Skeletal muscle tissue (tissue), 4 donors: ENCODE results near the gene RGS3. TPM values are rescaled to one million over a fixed set of nuclear protein-coding genes. Genes with fewer than 3 reads are reported as not detected.

Source experiments
- H3K27ac ChIP-seq: one replicate; pipeline ENCODE4 v1.7.0; 2013; ENCODE audit warnings: mild to moderate bottlenecking, low read depth, low read length, inconsistent platforms
- H3K27me3 ChIP-seq, 3 donors: one replicate each; pipeline ENCODE4 v1.7.0; 2013; ENCODE audit warnings: low read length in 3 of 3; ENCODE audit not compliant: control insufficient read depth in 3 of 3, insufficient read depth in 3 of 3
- H3K36me3 ChIP-seq, 3 donors: one replicate each; pipeline ENCODE4 v1.7.0; 2013; ENCODE audit warnings: low read length in 3 of 3; ENCODE audit not compliant: control insufficient read depth in 3 of 3, insufficient read depth in 3 of 3
- H3K4me1 ChIP-seq, 3 donors: one replicate each; pipeline ENCODE4 v1.7.0; 2013; ENCODE audit warnings: low read length in 3 of 3, mild to moderate bottlenecking in 3 of 3; ENCODE audit not compliant: control insufficient read depth in 3 of 3, insufficient read depth in 3 of 3
- H3K4me3 ChIP-seq, 3 donors: one replicate each; pipeline ENCODE4 v1.7.0; 2013; ENCODE audit warnings: low read length in 3 of 3
- H3K9ac ChIP-seq, 3 donors: one replicate each; pipeline ENCODE4 v1.7.0; 2013; ENCODE audit warnings: low read length in 3 of 3, mild to moderate bottlenecking in 3 of 3, moderate library complexity in 2 of 3, low read depth in 1 of 3
- H3K9me3 ChIP-seq, 3 donors: one replicate each; pipeline ENCODE4 v1.7.0; 2013; ENCODE audit warnings: low read length in 3 of 3; ENCODE audit not compliant: control insufficient read depth in 3 of 3
- total RNA-seq: library from RNA; depleted of rRNA; stranded (reverse); fragments of >200 nt; gene quantifications from one replicate; pipeline ENCODE4 v1.2.3, GENCODE V29; 2014
- donor health status: Osteomylitis.

Gene RGS3
- total RNA-seq, 1 donor from 2014 or later = 48.0 TPM

DNA sequence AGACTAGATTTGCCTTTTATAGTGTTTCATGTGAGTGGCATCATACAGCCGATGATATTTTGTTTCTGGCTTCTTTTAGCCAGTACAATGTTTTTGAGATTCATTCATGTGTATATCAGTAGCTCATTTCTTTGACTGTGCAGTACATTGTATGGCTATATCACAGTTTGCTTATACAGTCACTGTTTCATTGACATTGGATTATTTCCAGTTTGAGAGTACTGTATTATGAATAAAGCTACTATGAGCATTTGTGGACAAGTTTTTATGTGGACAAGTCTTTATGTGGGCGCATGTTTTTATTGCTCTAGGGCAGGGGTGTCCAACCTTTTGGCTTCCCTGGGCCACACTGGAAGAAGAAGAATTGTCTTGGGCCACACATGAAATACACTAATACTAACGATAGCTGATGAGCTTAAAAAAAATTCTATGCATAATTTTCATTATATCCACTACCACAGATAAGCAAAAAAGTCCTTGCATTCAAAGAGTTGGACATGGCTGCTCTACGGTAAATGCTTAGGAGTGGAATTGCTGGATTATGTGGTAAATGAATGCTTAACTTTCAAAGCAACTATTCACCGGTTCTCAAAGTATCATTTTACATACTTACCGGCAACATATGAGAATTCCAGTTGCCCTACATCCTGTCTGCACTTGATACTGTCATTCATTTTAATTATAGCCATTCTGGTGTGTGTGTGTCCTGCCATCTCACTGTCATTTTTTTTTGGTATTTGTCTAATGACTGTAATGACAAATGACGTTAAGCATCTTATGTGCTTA lies 177.8 kb downstream of the RGS3 start:
- Histone ChIP-seq H3K4me1 (peaks cover 0 to under 1% (median under 1%) of the 10 kb centered on the region in 3 donors), H3K4me3 (no peak overlapping the region)

DNA sequence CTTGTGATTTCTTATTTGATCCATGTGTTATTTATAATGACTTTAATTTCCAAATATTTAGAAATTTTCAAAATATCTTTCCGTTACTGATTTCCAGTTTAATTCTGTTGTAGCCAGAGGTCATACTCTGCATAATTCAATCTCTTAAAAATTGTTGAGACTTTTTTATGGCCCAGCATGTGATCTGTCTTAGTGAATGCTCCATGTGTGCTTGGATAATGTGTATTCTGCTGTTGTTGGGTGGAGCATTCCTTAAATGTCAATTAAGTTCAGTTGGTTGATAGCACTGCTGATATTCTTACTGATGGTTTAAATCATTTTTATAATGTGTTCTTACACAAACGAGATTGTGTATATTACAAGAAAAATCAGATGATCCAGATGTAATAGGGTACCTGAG lies 180.8 kb downstream of the RGS3 start:
- H3K27me3 ChIP-seq = no peaks in the 10 kb centered on the region
- no peaks in the 10 kb centered on the region for H3K9me3 ChIP-seq
- no peak overlapping the region for H3K27ac ChIP-seq
- no peak overlapping the region for H3K9ac ChIP-seq
- no peaks in the 10 kb centered on the region for H3K36me3 ChIP-seq
- no peak overlapping the region for H3K4me3 ChIP-seq
- H3K4me1 ChIP-seq = peaks cover 0 to 7% (median 0%) of the 10 kb centered on the region in 3 donors

More for the DNA sequence above, 177.8 kb downstream of the RGS3 start:
- H3K9ac ChIP-seq = no peak overlapping the region
- no peaks in the 10 kb centered on the region for H3K9me3 ChIP-seq
- no peaks in the 10 kb centered on the region for H3K36me3 ChIP-seq
- no peaks in the 10 kb centered on the region for H3K27me3 ChIP-seq
- no peak overlapping the region for H3K27ac ChIP-seq

DNA sequence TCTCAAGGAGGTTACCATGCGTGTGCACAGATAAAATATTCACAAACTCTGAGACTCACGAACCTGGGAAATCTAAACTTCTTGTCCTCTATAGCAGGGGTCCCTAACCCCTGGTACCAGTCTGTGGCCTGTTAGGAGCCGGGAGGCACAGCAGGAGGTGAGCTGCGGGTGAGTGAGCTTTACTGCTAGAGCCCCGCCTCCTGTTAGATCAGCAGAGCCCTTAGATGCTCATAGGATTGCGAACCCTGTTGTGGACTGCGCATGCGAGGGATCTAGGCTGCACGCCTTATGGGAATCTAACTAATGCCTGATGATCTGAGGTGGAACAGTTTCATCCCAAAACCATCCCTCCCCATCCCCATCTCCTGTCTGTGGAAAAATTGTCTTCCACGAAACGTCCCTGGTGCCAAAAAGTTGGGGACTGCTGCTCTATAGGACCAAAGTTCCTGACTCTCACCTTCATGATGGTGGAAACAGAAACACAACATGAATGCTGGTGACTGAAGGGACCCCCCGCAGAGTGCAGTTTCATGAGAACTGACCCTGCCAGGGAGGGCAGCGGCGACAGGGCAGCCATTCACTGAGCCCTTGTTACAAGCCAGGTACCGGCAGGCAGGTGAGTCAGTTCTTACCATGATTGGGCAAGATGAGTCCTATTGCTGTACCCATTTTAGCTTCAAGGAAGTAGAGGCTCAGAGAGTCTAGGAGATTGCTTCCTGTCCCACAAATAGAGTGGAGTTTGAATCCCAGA lies 181.9 kb downstream of the RGS3 start:
- Histone ChIP-seq H3K27ac (no peak overlapping the region), H3K9me3 (no peaks in the 10 kb centered on the region), H3K9ac (no peak overlapping the region), H3K4me1 (peaks cover 0 to 7% (median 3%) of the 10 kb centered on the region in 3 donors), H3K27me3 (no peaks in the 10 kb centered on the region), H3K4me3 (no peak overlapping the region), H3K36me3 (no peaks in the 10 kb centered on the region)

DNA sequence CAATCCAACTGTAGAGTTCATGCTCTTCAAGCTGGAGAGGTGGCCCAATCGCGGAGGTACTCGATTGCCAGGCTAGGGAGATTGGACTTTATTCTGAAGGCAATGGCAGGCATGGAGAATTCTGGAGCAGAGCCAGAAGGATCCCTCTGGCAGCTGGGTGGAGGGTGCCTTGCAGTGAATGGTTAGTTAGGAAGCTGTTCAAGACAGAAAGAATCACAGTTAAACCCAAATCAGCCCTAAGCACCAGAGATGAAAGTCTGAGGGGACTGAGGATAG lies 182.4 kb downstream of the RGS3 start:
- Histone ChIP-seq H3K9me3 (no peaks in the 10 kb centered on the region), H3K27me3 (no peaks in the 10 kb centered on the region), H3K36me3 (no peaks in the 10 kb centered on the region), H3K27ac (no peak overlapping the region), H3K9ac (no peak overlapping the region), H3K4me3 (no peak overlapping the region), H3K4me1 (peaks cover 0 to 7% (median 6%) of the 10 kb centered on the region in 3 donors)

DNA sequence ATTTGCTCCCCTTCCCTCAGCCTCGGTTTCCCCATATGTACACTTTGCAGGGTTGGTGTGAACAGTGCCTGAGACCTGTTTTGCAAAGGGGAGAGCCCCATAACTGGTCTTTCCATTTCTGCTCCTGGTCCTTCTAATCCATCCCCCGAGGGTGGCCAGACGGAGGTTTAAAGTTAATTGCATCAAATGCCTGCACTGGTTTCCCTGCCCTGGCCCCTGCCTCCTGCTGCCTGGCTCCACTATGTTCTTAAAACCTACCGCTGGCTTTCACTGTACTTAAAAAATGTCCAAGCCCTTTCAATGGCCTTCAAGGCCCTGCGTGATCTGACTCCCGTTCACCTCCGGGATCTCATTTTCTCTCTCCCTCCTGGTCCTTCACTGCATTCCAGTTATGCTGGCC lies 183.0 kb downstream of the RGS3 start:
- H3K9ac ChIP-seq = no peak overlapping the region
- H3K27ac ChIP-seq = no peak overlapping the region
- H3K27me3 ChIP-seq = no peaks in the 10 kb centered on the region
- H3K4me3 ChIP-seq = no peak overlapping the region
- no peaks in the 10 kb centered on the region for H3K9me3 ChIP-seq
- no peaks in the 10 kb centered on the region for H3K36me3 ChIP-seq
- peaks cover 0 to 7% (median 6%) of the 10 kb centered on the region in 3 donors for H3K4me1 ChIP-seq

Other genes starting within 250 kb of the RGS3 start
- 11.5 TPM for gene FKBP15, start 242.4 kb upstream of the RGS3 start, total RNA-seq
- 9.9 TPM for gene SLC31A1, start 242.2 kb upstream of the RGS3 start, total RNA-seq
- gene CDC26, start 188.2 kb upstream of the RGS3 start, total RNA-seq = 28.2 TPM
- 19.3 TPM for gene PRPF4, start 188.1 kb upstream of the RGS3 start, total RNA-seq
- not detected for gene RNF183, start 160.4 kb upstream of the RGS3 start, total RNA-seq
- gene WDR31, start 123.5 kb upstream of the RGS3 start, total RNA-seq = 2.1 TPM
- gene BSPRY, start 114.2 kb upstream of the RGS3 start, total RNA-seq = 1.0 TPM
- gene HDHD3, start 86.7 kb upstream of the RGS3 start, total RNA-seq = 3.7 TPM
- gene ALAD, start 62.4 kb upstream of the RGS3 start, total RNA-seq = 8.4 TPM
- 32.4 TPM for gene POLE3, start 53.1 kb upstream of the RGS3 start, total RNA-seq
- 0.52 TPM for gene C9orf43, start 53.0 kb upstream of the RGS3 start, total RNA-seq